K562 (cell line): ENCODE results near the gene CNTROB. TPM values are rescaled to one million over a fixed set of nuclear protein-coding genes. Genes with fewer than 3 reads are reported as not detected.
A peak's percentile ranks its signal among the peaks of the same experiment; 100 is the strongest.

Experiments
- CTBP1 ChIP-seq: fragments of 450-650 bp; IDR thresholded peaks from 2 replicates; pipeline ENCODE4 v1.6.1; 2016; ENCODE audit warnings: borderline replicate concordance
- KAT8 ChIP-seq: fragments of 450-650 bp; IDR thresholded peaks from 2 replicates; pipeline ENCODE4 v1.6.1; 2016; ENCODE audit warnings: low read depth, mild to moderate bottlenecking
- RAD21 ChIP-seq, 2 experiments: fragments of 250-450 bp in 1 of 2; fragments of 450-650 bp in 1 of 2; sonication (Bioruptor Pico) in 1 of 2; formaldehyde crosslinking in 1 of 2; IDR thresholded peaks in 1 of 2; conservative IDR thresholded peaks in 1 of 2; 2 replicates each; pipeline versions ENCODE4 v1.4.0 to v1.8.0; 2020 to 2022; ENCODE audit warnings: mild to moderate bottlenecking in 2 of 2, moderate library complexity in 1 of 2
- XRCC5 ChIP-seq: fragments of 200-400 bp; formaldehyde crosslinking; IDR thresholded peaks from 2 replicates; pipeline ENCODE4 v1.6.1; 2017; ENCODE audit warnings: low read depth, mild to moderate bottlenecking, low read length
- polyA plus RNA-seq, 8 experiments: library from polyadenylated mRNA; depleted of rRNA in 4 of 8; stranded (reverse) in 5 of 8; unstranded in 3 of 8; fragments of >200 nt; fragmentation: Nextera tagmentation in 2 of 8; fragmentation: Illumina TruSeq in 1 of 8; extraction: Ambion mirVana in 2 of 8; extraction: Trizol in 1 of 8; gene quantifications; 2 replicates each; pipeline versions ENCODE4 v1.2.1 to v1.2.3, GENCODE V29; 2011 to 2014; ENCODE audit warnings: inconsistent platforms in 1 of 8, missing spikeins in 1 of 8
- total RNA-seq, 7 experiments: library from RNA; depleted of rRNA in 6 of 7; stranded (reverse); fragments of >200 nt in 6 of 7; fragmentation: Illumina TruSeq in 2 of 7; extraction: Trizol in 2 of 7; gene quantifications; 2 replicates each; pipeline versions ENCODE4 v1.2.1 to v1.2.3, GENCODE V29; 2011 to 2021; ENCODE audit warnings: low replicate concordance in 1 of 7
- TF ChIP-seq, protein P1 (sequence below), 2 experiments: fragments of 450-650 bp; formaldehyde crosslinking in 1 of 2; IDR thresholded peaks; 2 replicates each; pipeline versions ENCODE4 v1.4.0 to v1.6.1; 2014 to 2020; ENCODE audit warnings: mild to moderate bottlenecking in 2 of 2, borderline replicate concordance in 1 of 2, low read depth in 1 of 2

Gene CNTROB
- total and polyA plus RNA-seq, 9 of the 15 experiments (the other 6 are each of a cell fraction or from before 2014, with no cell fraction given), result 1.9 to 33.3 (median 23.0) TPM

DNA sequence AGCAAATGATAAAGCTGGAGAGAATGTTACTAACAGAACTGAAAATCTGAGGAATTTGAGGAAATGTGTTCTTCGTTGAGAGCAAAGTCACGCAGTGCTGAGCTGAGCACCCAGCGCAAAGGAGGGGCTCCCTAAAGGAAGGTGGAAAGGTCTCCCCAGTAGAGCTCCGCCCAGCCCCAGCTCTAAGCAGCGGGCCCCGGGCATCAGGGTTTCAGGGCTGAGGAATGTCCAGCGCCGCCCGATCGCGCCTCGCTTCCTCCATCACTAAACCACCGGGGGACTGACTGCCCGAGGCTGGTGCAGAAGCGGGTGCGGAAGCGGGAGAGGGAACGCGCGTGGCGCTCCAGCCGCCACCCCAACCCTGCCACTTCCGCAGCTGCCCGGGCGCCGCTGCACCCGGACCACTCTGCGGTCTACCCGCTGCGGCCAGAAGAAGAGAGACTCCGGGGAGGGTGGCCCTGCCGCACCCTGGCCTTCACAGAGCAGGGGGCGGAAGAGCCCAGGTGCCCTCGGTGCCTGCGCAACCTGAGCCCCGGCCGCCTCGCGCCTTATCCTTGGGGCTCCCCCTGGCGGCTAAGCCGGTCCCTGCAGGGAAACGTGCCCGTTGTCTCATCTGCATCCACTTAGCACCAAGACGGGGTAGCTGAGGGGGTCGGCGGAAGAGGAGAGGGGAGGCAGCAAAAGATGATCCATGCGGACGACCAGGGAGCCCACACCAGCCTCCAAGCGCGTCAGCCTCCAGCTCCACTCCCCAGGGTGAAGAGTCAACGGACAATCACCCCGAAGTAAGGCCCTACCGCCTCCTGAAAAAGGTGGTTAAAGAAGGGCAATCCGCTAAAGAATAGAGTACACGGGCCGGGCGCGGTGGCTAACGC lies 58.0 kb downstream of the CNTROB start (continued):
- TF ChIP-seq, protein P1, sequence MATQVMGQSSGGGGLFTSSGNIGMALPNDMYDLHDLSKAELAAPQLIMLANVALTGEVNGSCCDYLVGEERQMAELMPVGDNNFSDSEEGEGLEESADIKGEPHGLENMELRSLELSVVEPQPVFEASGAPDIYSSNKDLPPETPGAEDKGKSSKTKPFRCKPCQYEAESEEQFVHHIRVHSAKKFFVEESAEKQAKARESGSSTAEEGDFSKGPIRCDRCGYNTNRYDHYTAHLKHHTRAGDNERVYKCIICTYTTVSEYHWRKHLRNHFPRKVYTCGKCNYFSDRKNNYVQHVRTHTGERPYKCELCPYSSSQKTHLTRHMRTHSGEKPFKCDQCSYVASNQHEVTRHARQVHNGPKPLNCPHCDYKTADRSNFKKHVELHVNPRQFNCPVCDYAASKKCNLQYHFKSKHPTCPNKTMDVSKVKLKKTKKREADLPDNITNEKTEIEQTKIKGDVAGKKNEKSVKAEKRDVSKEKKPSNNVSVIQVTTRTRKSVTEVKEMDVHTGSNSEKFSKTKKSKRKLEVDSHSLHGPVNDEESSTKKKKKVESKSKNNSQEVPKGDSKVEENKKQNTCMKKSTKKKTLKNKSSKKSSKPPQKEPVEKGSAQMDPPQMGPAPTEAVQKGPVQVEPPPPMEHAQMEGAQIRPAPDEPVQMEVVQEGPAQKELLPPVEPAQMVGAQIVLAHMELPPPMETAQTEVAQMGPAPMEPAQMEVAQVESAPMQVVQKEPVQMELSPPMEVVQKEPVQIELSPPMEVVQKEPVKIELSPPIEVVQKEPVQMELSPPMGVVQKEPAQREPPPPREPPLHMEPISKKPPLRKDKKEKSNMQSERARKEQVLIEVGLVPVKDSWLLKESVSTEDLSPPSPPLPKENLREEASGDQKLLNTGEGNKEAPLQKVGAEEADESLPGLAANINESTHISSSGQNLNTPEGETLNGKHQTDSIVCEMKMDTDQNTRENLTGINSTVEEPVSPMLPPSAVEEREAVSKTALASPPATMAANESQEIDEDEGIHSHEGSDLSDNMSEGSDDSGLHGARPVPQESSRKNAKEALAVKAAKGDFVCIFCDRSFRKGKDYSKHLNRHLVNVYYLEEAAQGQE (IDR thresholded peaks at IDR 0.05; ENCODE audit: borderline replicate concordance), result peak; percentile 48; the same call in 1 of the 2 replicates
- TF ChIP-seq, protein P1 (CRISPR knock-in tag; IDR thresholded peaks at IDR 0.05; ENCODE audit: low read depth), result no peak
- TF ChIP-seq XRCC5, result 0 out of 2 replicates have a peak, but pooled peaks have one; percentile 34
- peak; percentile 27 to 68; a peak in 3 of 4 replicates for TF ChIP-seq RAD21 (CRISPR knock-in tag; conservative IDR thresholded peaks at IDR 0.05 in 1 of 2, IDR thresholded peaks at IDR 0.05 in 1 of 2)
- TF ChIP-seq CTBP1, result peak; percentile 62; the same call in 1 of the 2 replicates
- no peak for TF ChIP-seq KAT8
